ENCODE data around the gene SPINK2.

The SPINK2 gene

DNA sequence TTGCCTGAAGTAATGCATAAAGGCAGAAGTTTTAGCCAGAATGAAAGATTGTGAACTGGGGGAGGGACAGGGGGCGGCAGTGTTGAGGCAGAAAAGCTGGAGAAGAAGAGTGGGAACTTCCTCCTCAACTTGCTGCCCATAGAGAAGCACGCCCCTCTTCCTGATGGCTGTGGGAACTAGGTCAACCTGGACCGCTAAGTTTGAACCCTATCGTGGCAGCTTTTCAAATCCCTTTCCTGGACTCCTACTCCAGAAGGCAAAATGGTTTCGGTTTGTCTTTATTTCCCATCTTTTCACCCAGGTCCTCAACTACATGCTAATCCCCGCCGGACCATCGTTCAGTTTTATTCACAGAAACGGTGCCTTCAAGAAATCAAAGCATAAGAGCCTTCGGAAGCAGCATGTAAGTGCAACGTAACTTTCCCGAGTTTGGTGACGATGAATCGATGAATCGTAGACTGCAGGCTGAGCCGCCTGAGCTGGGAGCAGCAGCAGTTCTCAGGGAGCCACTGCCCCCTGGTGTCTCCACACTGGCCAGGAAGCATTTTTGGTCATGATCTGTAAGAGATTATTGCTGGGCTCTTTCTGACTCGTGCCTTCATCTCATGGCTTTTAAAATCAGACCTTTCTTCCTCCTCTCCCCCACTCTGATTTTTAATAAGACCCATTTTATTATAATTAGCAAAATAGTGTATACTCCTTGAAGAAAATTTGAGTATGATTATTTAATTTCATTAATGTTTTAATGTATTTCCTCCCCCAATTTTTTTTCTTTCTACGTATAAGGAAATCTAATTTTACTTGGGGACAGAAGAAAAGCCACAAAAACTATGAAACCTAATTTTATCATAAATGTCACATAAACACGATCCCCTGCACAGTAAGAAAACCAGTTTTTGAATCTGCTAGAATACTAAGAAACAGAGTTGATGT lies 21.4 kb downstream of the SPINK2 start:
- FAIRE-seq = peak; percentile 92

DNA sequence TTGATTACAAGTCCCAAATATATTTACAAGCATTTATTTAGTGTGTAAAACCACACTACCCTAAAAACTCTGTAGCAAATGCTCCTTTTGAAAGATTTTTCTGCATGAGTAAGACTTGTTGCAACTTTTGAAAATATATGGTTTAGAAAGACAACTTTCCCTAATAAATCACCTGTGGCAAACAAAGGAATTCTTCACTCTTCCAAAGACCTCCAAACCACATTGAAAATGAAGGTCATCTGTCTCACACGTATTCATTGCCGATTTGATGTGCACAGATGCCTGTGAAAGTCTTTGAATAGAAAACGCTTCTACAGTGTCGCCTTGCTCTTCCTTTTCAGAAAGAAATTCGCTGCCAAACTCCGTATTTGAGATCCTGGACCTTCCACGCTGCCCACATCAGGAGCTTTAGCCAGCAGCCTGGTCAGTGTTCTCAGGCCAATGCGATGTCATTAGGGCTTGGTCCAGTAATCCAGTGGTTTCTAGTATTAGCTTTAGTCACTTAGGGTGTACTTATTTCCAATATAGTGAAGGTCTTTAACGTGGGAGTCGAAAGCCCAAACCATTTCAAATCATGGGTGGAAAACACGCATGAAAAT lies 22.2 kb downstream of the SPINK2 start:
- no peak for FAIRE-seq

DNA sequence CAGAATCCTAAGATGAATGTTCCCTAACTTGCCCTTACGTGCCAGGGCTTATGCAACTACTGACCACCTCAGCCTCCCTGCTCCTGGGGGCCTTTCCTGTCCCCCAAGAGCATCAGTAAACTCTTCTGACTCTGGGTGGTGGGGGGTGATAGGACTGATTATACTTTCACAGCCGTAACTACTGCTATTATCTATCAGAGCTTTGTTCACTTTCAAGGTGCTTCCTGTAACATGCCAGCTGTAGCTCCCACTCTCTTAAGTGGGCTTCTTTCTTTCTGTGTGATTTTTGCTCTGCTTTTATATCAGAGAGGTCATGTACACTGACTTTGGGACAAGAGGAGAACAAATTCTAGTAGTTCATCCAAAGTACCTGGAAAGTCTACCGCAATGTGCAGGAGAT lies 25.3 kb downstream of the SPINK2 start:
- FAIRE-seq = no peak

GRCh38 chr4:56791316-56791715 lies 30.2 kb downstream of the SPINK2 start:
- no peak for FAIRE-seq

- no peak for FAIRE-seq
These were observed 30.8 kb downstream of the SPINK2 start for GRCh38 chr4:56790691-56791091.

DNA sequence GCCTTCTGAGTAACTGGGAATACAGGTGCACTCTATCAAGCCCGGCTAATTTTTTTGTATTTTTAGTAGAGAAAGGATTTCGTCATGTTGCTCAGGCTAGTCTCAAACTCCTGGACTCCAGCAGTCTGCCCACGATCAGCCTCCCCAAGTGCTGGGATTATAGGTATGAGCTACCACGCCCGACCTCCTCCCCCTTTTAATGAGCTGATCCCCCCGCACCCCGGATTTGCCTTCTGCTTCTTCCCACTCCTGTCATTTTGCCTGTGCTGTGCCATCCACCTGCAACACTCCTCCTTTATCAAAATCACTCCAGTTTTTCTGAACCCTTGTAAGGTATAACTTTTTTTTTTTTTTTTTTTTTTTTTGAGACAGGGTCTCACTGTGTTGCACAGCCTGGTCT lies 33.4 kb downstream of the SPINK2 start:
- no peak for FAIRE-seq

- no peak for FAIRE-seq
These were observed 34.1 kb downstream of the SPINK2 start for GRCh38 chr4:56787380-56787779.

- no peak for FAIRE-seq
These were observed 34.5 kb downstream of the SPINK2 start for GRCh38 chr4:56786955-56787354.

- no peak for FAIRE-seq
These were observed 37.5 kb downstream of the SPINK2 start for GRCh38 chr4:56783986-56784385.

GRCh38 chr4:56782019-56782418 lies 39.5 kb downstream of the SPINK2 start:
- FAIRE-seq = no peak

DNA sequence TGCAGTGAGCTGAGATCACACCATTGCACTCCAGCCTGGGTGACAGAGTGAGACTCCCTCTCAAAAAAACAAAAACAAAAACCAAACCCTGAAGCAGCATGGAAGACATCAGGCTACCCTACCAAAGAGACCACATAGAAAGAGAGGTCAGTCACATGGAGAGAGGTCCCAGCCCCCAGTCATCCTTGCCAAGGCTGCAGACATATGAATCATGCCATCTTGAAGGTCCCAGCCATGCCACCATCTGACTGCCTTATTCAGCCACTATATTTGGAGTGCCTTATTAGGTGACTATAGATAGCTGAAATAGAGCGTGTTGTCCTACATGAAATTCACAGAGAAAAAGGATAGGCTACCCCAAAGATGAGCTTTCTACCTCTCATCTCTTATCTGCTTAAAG lies 48.2 kb downstream of the SPINK2 start:
- no peak for FAIRE-seq

DNA sequence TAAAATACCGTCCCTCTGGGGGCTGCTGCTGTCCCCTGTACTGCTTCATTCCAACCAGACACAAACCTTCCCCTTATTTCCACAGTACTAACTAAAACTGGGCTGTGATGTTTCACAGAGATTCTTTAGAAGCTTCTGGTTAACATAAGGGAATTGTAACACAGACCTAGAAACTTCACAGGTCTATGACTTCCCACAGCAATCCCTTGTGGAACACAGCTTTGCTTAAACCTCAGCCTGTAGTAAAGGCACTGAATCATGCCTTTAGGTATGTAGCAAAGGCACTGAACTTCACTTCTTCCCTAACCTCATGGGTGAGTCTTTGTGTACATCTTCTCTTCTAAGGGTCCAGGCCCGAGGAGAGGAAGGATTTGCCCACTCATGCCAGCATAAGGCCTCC lies 49.4 kb downstream of the SPINK2 start:
- no peak for FAIRE-seq

- FAIRE-seq = no peak
These were observed 52.7 kb downstream of the SPINK2 start for GRCh38 chr4:56768763-56769162.

- no peak for FAIRE-seq
These were observed 53.2 kb downstream of the SPINK2 start for GRCh38 chr4:56768316-56768715.

GRCh38 chr4:56767567-56767966 lies 53.9 kb downstream of the SPINK2 start:
- no peak for FAIRE-seq

DNA sequence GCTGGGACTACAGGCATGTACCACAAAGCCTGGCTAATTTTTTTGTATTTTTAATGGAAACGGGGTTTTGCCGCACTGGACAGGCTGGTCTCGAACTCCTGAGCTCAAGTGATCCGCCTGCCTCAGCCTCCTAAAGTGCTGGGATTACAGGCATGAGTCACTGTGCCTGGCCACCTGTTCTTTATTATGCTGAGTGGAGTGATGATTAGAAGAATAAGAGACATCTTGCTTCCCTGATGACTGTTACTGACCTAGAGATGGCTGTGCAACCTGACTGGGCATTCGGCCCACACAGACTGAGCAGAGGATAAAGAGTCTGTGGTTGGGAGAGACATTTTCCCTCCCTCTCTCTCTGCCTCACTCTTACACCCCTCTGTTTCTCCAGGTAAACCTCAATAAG lies 56.7 kb downstream of the SPINK2 start:
- no peak for FAIRE-seq

- FAIRE-seq = no peak
These were observed 57.3 kb downstream of the SPINK2 start for GRCh38 chr4:56764223-56764622.

DNA sequence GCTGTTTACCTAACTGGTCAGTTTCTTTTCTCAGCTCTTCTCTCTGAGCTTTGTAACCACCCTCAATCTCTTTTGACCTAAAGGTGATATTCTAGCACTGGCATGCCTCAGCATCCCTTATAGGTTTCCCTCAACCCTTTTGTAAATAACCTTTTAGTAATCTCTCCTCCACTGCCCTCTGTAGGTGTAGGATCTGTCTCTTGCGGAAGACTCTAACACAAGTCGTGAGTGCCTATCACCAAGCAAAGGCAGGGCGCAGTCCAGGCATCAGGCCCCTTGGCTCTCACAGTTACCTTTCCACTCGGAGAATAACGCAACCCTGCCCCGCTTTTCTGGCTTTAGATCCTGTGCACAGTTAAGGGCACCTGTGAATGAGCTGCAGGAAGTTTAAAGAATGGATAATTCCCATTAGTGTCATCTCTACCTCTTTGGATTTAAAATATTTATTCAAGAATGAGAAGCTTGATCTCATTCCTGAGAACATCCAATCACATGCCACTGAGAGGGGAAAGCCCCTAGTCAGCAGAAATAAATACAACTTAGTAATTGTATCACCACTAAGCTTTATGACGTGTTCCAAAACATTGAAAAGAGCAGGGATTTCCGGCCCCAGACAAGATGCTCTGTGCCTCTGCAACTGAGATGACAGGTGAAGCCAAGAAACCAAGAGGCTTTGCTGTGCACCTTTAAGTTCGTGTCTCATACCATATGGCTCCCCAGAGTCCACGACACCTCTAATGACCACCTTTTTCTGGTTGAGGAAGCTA lies 58.8 kb downstream of the SPINK2 start:
- no peak for FAIRE-seq

GRCh38 chr4:56760183-56760582 lies 61.3 kb downstream of the SPINK2 start:
- FAIRE-seq = no peak
